Measurements from ENCODE around the gene MAPK1IP1L. TPM values are rescaled to one million over a fixed set of nuclear protein-coding genes. Genes with fewer than 3 reads are reported as not detected.

MAPK1IP1L gene
- total RNA-seq, 1 experiment from 2014 or later: 29.5 TPM

- no peak for DNase-seq (ENCODE audit: low spot score)
Observed at GRCh38 chr14:55094292-55095157, 43.1 kb downstream of the MAPK1IP1L start.

- DNase-seq (ENCODE audit: low spot score): peak; percentile 60
Observed at GRCh38 chr14:55097881-55098560, 46.6 kb downstream of the MAPK1IP1L start.

GRCh38 chr14:55098561-55098898 lies 47.1 kb downstream of the MAPK1IP1L start:
- DNase-seq (ENCODE audit: low spot score): no peak

GRCh38 chr14:55099756-55100155 lies 48.3 kb downstream of the MAPK1IP1L start:
- no peak for DNase-seq (ENCODE audit: low spot score)

GRCh38 chr14:55101698-55102097 lies 50.3 kb downstream of the MAPK1IP1L start:
- no peak for DNase-seq (ENCODE audit: low spot score)

GRCh38 chr14:55102141-55102621 lies 50.7 kb downstream of the MAPK1IP1L start:
- peak; percentile 62 for DNase-seq (ENCODE audit: low spot score)

GRCh38 chr14:55103005-55103640 lies 51.7 kb downstream of the MAPK1IP1L start:
- peak; percentile 90 for DNase-seq (ENCODE audit: low spot score)

- peak; percentile 18 for DNase-seq (ENCODE audit: low spot score)
Observed at GRCh38 chr14:55103971-55104954, 52.8 kb downstream of the MAPK1IP1L start.

- no peak for DNase-seq (ENCODE audit: low spot score)
Observed at GRCh38 chr14:55105991-55106390, 54.5 kb downstream of the MAPK1IP1L start.

GRCh38 chr14:55107766-55108554 lies 56.5 kb downstream of the MAPK1IP1L start:
- DNase-seq (ENCODE audit: low spot score): peak; percentile 84

- DNase-seq (ENCODE audit: low spot score): no peak
Observed at GRCh38 chr14:55109836-55110235, 58.4 kb downstream of the MAPK1IP1L start.

GRCh38 chr14:55111122-55111708 lies 59.8 kb downstream of the MAPK1IP1L start:
- DNase-seq (ENCODE audit: low spot score): no peak

GRCh38 chr14:55114720-55115119 lies 63.3 kb downstream of the MAPK1IP1L start:
- DNase-seq (ENCODE audit: low spot score): no peak

GRCh38 chr14:55115460-55115859 lies 64.0 kb downstream of the MAPK1IP1L start:
- no peak for DNase-seq (ENCODE audit: low spot score)

- DNase-seq (ENCODE audit: low spot score): no peak
Observed at GRCh38 chr14:55115861-55116245, 64.4 kb downstream of the MAPK1IP1L start.

GRCh38 chr14:55116246-55117030 lies 65.0 kb downstream of the MAPK1IP1L start:
- DNase-seq (ENCODE audit: low spot score): no peak

- no peak for DNase-seq (ENCODE audit: low spot score)
Observed at GRCh38 chr14:55117803-55118441, 66.5 kb downstream of the MAPK1IP1L start.

- DNase-seq (ENCODE audit: low spot score): no peak
Observed at GRCh38 chr14:55118761-55119160, 67.3 kb downstream of the MAPK1IP1L start.

All from HT-29 (cell line).